GM18907 (cell line): ENCODE results near the gene VAT1L.

Source experiments
- ATAC-seq: cut with Tn5 transposase; IDR thresholded peaks from one replicate; pipeline ENCODE4 v1.9.1; 2021; ENCODE audit warnings: mild to moderate bottlenecking, moderate library complexity; ENCODE audit not compliant: unreplicated experiment

The VAT1L gene

DNA sequence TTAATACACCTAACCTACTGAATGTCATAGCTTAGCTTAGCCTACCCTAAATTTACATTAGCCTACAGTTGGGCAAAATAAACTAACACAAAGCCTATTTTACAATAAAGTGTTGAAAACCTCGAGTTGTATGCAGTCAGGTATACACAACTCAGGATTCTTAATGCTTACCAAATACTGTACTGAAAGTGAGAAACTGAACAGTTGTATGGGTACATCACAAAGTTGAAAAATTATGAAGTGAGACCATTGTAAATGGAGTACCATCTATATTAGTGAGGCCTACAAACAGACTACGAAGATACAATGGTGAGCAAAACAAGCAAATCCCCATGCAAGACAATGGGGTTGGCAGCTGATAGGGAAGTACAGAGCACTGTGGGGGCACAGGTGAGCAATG is 79.7 kb downstream of the VAT1L start:
- ATAC-seq = peak; percentile 33

DNA sequence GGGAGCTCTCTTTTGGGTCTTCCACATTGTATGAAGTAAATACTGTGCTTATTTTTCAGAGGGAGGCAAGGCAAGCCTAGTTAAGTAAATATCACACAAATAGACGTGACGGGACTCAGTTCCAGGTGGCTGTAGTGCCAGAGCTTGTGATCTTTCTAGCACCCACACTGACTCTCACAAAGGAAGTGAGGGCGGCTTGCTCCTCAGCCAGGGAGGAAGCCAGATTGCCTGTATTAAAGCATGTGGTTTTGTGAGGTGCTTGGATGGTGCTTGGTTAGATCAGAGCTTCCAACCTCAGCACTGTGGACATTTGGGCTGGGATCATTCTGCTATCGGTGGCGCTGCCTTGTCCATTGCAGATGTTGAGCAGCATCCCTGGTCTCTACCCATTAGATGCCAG is 80.1 kb downstream of the VAT1L start:
- peak; percentile 96 for ATAC-seq

DNA sequence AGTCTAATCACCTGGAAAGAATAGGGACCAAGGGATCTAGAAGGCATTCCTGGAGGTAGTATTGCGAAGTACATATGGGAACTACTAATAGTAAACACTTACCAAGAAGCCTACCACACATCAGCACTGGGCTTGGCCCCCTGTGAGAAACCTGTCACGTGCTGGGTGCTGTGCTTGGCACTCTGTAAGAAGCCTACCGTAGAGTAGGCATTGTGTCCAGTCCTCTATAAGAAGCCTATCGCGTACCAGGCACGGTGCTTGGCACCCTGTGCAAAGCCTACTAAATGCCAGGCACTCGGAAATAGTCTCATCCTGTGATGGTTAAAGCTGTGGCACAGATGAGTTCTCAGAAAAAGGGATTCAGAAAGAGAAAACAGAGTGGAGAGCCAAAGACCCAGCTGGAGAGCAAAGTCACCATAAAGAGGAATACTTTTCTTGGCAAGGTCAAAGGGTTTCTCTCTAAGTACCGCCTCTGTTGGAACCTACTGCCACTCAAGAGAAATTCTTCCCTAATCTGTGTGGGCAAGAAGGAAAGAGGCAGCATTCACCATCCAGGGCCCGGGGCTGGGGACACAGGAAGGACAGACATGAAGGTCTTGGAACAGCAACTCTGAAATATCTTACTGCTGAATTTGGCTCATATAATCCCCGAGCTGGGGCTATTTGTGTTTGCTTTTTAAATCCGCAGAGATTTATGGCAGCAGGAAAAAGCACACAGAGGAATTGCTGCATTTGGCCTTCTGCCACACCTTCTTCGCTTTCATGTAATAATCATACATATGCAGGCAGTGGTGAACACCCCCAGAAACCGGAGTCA is 81.8 kb downstream of the VAT1L start:
- no peak for ATAC-seq

DNA sequence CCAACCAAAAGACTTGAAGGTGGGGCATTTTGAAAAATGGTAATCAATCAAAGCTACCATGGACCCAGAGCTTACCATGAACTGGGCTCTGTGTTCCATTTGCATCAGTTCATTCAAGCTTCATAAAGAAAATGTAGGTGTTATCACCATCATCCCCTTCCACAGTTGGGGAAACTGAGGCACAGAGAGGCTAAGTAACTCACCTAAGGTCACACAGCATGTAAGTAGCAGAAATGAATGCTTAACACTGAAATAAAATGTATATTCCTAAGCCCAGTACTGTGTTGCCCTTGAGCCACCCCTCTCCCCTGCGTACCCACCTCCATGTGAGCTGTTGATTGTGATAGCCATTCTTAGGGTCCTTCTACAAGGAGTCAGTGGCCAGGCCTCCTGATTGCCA is 83.6 kb downstream of the VAT1L start:
- ATAC-seq = no peak

DNA sequence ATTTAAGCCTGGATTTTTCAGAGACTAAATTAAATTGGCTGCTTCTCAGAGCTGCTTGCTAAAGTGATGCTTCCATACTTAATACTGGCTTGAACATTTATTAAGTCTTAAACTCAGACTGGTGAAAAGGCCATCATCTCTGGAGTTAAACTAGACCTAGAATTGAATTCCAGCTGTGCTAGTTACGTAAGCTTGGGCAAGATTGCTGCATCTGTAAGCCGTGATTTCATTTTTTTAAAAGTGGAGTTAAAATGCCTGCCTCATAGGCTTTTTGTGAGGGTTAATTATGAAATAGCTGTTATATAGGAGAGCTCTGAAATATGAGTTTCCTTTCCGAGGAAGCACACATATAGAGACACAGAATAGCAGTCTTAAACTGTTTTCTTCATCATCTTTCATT is 84.7 kb downstream of the VAT1L start:
- ATAC-seq = no peak

DNA sequence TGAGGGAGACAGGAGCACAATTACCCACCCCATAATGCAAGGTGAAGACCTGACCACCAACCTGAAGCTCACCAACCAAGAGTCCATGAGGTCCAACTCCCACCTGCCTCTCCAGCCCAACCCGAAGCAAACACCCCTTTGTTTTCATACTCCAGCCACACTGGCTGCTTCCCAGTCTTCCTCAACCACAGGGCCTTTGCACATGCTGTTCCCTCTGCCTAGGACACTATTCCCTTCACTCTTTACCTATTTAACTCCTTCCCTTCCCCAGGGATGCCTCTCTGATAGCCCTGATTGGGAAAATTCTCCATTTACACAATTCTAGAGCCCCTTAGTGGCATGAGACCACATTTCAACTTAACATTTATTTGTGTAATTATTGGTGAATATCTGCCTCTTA is 86.0 kb downstream of the VAT1L start:
- ATAC-seq = no peak

DNA sequence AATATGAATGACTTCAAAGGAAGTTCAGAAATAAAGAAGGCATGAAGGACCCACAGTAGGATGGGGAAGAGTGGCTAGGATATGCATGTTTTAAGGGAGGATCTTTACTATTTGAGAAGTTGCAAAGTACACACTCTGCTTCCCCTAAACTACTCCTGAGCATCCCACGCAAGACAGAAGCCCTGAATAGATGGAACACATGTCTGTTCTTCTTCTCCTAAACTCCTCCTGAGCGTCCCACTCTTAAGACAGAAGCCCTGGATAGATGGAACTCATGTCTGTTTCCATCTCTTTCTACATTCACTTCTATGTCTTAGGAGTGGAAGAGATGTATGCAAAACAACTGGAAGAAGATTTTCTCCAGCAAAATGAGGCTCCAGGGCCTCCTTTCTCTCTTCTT is 88.4 kb downstream of the VAT1L start:
- no peak for ATAC-seq

DNA sequence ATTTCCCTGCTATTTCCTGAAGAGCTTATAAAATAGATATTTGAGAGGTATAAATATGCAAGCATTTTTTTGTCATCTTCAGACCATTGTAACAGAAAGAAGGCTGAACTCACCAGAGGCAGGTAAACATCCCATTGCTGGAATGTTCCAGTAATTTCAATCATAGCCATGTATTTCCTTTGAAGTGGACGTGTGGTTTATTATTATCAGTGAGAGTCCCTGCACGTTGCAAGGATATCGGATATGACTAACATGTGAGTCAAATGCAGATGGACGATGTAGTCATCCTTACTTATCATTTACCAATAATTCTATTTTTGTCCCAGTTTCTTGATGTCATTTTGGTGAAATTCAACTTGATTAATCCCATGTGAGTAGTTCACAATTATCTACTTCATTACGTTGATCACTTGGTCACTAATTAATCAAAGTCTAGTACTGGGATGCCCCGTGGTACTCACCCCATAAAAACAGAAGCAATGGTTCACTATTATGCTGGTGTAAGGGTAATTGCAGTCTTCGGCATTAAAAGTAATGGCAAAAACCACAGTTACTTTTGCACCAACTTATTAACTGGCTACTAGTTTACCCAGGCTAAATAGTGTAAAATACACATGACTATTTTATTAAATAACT is 89.5 kb downstream of the VAT1L start:
- ATAC-seq = no peak

DNA sequence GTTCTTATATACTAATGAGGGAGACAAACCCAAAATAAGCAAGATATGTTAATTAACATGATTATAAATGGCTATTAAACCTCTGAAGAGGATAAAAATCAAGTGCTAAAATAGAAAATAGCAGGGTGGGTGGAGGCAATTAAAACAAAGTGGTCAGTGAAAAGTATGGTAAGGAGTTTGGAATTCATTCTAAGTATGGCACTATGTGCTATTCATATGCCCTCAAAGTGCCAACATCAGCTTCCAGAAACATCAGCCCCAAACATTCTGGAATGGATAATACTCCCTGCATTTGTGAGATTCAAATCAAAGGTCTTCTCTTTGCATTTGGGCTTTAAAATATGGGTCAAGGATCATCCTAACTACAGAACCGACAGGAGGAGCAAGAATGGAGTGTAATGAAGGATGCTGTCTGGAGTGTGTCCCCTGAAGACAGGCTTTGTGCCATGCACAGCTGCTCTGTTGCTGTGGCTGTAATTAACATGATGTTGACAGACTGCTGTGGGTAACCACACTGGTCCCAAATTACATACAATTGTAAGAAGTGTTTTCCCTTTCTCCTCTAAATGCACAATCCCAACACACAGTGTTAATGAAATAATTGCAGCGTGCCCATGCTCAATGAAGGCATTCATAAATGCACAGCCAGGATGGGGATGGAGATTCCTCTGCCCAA is 93.1 kb downstream of the VAT1L start:
- ATAC-seq = no peak

DNA sequence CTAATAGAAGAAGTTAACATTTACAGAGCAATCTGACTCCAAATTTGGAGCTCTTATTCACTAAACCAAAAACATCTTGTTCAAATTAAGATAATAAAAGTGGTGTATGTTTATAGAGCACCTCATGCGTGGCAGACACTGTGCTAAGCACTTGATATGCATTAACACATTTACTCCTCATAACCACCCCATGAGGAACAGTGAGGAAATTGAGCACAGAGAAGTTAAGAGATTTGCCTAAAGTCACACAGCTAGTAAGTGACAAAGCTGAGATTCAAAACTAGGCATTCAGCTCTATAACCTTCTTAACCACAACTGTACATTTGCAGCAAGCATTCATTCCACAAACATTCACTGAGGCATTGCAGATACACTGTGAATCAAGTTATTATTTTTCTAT is 94.0 kb downstream of the VAT1L start:
- no peak for ATAC-seq

DNA sequence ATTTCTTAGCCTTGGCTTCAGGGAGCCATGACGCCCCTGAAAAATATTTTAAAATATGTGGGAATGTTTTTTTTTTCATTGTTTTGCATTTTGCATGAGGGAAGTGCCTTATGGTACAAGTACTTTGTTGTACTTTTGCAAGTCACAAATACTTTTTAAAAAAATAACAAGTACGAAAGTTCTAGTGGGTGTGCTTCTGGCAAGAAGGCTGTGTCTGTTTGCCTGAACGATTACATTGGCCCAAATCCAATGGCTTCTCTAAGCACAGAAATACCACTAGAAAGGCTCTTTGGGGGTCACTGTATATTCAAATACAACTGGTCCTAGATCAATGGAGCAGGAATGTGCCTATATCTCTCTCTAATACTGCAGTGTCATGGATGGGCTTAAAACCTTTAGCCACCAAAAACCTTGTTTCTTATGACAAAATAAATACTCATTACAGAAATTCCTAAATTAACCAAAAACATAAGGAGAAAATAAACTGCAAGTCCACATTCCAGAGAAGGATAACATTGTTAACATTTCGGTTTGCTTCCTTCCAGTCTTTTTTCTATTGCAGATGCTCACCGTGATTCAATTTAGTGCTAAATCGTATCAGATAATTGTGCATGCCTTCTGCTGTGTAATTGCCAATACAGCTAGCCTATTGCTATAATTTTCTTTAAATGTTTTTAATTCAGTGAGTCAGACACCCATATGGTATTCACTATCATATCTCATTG is 97.4 kb downstream of the VAT1L start:
- ATAC-seq = no peak

DNA sequence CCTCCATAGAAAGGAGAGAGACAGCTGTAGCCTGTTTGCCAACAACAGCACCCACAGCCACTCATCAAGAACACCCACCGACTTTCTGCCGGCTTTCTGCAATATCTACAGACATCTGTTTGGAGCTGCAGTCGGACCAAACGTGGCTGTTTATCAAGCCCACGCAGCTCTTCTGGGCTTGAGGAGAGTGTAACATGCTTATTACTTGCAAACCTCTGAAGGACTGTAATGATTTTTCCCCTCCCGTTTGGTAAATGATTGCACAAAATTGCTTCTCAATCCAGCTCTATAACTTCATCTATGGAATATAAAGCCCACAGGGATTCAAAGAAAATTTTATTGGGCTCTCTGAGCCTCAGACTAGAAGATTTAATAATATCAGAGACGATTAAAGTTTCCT is 100.5 kb downstream of the VAT1L start:
- no peak for ATAC-seq

DNA sequence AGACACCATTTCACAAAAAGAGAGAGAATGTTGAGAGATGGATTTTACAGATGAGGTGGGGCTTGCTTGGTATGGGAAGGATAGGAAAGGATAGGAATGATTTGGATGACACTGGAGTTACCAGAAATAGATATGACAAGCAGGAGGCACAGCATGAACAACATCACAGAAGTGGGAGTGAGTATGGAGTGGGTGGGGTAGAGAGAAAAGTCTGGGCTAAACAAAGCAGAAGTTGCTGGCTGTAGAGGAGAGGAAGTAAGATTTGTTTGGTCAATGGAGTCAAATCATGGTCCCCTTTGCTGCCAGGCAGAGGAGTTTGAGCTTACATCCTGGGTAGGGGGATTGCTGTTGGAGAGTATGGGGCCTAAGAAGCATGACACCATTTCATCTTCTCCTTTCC is 101.7 kb downstream of the VAT1L start:
- ATAC-seq = no peak

DNA sequence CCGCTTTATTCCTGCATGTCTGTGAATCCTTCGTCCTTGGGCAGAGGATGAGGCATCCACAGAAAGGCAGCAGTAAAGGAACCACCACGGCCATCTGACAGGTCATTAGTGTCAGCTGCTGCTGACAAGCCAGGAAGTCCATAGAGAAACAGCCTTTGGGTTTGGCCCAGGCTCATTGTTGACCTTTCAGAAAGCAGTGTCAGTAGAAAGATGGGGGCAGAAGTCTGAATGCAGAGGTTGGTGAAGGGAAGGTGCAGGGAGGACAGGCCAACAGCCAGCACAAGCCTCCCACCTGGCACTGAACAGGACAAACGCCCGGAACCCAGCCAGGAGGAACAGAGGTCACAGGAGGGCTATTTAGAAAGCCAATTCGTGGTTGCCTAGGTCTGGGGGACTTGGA is 105.8 kb downstream of the VAT1L start:
- no peak for ATAC-seq

DNA sequence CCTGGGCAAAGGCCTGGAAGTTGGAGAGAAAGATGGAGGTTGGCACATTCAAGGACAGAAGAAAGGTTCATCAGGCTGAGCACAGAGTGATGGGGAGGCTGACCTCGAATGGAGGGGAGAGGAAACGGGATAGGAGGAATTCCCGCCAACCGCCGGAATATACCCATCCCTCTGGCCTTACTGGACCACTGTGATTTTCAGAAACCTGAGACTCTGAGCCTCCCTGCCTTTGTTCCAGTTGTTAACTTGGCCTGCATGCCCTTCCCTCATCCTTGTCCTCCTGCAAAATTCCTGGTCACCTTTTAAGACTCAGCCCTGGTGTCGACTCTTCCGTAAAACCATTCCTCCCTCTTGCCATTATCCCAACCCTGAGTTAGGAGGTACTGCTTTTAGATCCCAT is 107.6 kb downstream of the VAT1L start:
- no peak for ATAC-seq

DNA sequence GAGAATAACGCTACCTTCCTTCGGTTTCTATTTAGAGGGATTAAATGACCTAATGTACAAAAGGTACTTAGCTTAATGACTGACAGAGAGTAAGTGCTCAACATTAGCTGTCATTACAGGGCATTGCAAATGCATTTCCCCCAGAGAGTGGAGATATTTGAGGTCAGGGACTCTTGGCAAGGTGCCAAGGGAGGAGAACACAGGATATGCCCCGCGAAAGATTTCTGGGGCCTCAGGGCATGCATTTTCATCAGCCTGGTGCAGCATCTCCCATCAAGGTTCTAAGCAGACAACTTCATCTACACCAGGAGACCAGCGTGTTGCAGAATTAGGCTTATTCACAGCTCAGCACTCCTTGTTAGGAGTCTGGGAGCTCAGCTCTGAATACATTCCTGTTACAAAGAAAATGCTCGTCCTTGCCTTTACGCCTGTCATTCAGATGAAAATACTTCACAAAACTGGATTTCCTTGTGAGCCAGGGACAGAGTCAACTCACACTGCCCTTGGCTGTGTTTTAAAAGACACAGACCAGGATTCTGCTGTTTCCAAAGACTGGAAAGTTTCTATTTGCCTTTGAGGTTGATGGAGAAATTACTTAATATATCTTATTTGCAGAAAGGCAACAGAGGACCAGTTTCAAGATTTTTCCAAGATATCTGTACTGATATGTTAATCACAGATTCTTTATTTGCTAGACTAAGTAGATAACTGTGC is 108.2 kb downstream of the VAT1L start:
- no peak for ATAC-seq

DNA sequence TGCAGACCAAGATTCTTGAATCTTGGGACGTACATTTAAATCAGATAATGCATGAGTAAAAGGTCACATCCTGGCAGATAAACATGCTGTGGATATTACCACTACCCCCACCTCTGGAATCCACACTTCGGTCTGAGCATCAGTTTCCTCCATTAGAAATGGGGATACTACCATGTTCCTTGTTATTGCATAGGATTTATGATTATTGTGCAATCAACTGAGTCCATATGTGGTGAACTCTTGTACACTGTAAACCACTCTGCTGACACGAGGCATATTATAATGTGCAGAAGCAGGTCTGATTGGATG is 108.7 kb downstream of the VAT1L start:
- ATAC-seq = no peak

DNA sequence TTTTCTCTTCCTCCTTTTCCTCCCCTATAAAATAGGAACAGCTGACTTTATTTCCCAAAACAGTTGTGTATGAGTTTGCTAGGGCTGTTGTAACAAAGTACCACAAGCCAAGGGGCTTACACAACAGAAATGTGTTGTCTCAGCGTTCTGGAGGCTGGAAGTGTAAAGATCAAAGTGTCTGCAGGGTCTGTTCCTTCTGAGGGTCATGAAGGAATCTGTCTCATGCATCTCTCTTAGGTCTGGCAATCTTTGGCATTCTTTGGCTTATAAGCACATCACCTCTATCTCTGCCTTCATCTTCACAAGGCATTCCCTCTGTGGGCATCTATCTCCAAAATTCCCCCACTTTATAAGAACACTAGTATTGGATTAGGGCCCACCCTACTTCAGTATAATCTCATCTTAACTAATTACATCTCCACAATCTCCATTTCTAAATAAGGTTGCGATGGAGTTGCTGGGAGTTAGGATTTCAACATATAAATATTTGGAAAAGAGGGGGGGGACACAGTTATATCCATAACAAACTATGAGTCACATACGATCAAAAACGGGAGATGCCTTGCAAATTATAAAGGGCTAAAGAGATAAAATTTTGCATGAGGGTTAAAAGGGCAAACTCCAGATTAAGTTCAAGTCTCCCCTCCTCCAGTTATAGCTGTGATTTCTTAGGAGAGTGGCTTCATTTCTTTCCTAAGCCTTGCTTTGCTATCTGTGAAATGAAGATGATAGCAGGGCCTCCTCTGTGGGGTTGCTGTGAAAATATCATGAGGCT is 109.7 kb downstream of the VAT1L start:
- ATAC-seq = no peak

DNA sequence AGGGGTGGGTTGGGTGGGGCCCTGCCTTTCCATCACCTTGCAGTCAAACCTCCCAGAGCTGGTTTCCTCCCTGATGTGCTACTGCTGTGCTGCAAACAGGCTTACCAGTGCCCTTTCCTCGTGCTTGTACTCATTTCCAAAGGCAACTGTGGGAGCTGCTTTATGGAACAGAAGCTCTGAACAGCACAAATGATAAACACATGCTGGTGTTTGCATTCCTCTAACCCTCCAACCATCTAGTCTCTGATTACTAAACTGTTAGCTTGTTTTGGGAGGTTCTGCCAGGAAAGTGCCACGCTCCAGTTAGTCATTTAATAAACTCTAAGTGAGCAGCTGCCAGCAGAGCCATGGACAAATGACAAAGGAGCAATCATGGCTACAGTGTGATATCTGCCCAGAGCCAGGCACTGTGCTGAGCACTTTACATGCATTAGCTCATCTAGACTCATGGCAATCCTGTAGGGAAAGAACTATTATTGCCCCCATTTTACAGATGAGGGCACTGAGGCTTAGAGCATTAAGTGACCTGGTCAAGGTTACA is 110.4 kb downstream of the VAT1L start:
- ATAC-seq = no peak

DNA sequence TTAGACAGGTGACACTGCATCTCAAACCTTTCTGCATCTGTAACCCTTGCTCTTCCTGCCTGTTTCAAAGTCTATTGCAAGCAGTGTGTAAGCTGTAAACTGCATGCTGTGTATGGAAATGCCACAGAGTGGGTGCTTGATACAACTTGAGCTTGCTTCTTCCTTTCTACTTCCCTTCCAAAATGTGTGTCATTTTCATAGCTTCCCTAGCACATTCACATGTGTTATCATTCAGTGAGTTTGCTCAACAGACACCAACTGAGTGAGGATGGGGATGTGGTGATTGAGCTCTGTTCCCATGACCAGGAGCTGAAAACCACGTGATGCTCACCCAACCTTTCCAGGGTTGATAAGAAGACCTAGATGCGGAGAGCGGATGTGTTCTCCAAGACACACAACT is 111.1 kb downstream of the VAT1L start:
- no peak for ATAC-seq
